ENCODE results near the gene OR1F1. TPM values are rescaled to one million over a fixed set of nuclear protein-coding genes. Genes with fewer than 3 reads are reported as not detected.

Gene OR1F1
- total and polyA plus RNA-seq, 8 donors = not detected

DNA sequence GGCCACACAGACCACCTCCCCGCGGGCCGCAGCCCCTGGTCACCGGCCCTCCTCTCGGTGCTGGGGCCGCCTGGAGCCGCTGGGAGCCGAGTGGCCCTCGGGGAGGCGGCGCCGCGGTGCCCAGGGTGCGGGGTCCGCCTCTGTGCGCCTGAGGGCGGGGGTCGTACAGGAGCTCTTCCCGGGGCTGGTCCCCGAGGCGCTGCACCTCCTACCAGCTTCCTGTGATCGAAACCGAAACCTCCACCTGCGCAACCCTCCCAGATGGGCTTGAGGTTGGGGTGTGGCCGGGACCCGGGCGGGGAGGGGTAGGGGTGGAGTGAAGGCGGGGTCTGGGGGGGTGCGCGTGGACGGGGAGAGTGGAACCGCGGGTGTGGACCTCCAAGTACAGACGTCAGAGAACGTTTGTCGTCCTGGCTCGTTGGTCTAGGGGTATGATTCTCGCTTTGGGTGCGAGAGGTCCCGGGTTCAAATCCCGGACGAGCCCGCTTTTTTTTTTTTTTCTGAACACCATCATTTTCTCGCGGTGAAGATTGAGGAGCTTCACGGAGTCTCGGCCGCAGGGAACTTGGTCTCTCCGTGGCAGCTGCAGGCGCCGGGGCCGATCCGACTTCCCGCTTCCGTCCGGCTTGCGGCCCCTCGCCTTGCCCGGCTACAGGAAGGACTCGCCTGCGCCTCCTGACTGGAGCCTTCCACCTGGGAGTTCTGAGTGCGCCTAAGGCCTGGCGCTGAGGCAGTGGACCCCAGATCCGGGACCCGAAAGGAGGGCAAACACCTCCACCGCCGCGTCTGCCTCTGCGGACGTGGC lies 29.3 kb upstream of the OR1F1 start:
- Histone ChIP-seq H3K27me3 (peaks cover 0 to 20% (median 0%) of the 10 kb centered on the region in 3 donors), H3K4me3 (peak overlapping the region; percentile 74 to 90 (median 78)), H3K4me1 (peaks cover 6 to 28% (median 18%) of the 10 kb centered on the region in 4 donors), H3K27ac (peak overlapping the region; percentile 86 to 96 (median 88)), H3K9me3 (no peaks in the 10 kb centered on the region), H3K36me3 (no peaks in the 10 kb centered on the region)
- intact Hi-C loops (cut with DNase I; ENCODE audit: low total_unique reads) = no loop called here
- DNase-seq = peak; percentile 90 to 94
- WGBS, 5 donors = 2 to 4% (median 3%) methylated on average over 52 to 70 of the region's 70 CpGs
- TF ChIP-seq EP300 (IDR thresholded peaks at IDR 0.05) (no peak), POLR2AphosphoS5 (IDR thresholded peaks at IDR 0.05) (peak in 2 of 3 donors; percentile 51 to 65)

GRCh38 chr16:3161235-3162018 lies 26.6 kb upstream of the OR1F1 start:
- H3K27ac ChIP-seq = no peak overlapping the region
- no peak for DNase-seq
- peaks cover 9 to 34% (median 22%) of the 10 kb centered on the region in 4 donors for H3K4me1 ChIP-seq
- no peak overlapping the region for H3K4me3 ChIP-seq
- intact Hi-C loops (cut with DNase I; ENCODE audit: low total_unique reads) = no loop called here
- TF ChIP-seq EP300 (IDR thresholded peaks at IDR 0.05) (no peak), POLR2A (IDR thresholded peaks at IDR 0.05) (no peak), POLR2AphosphoS5 (IDR thresholded peaks at IDR 0.05) (no peak)
- TF ChIP-seq, protein P1, sequence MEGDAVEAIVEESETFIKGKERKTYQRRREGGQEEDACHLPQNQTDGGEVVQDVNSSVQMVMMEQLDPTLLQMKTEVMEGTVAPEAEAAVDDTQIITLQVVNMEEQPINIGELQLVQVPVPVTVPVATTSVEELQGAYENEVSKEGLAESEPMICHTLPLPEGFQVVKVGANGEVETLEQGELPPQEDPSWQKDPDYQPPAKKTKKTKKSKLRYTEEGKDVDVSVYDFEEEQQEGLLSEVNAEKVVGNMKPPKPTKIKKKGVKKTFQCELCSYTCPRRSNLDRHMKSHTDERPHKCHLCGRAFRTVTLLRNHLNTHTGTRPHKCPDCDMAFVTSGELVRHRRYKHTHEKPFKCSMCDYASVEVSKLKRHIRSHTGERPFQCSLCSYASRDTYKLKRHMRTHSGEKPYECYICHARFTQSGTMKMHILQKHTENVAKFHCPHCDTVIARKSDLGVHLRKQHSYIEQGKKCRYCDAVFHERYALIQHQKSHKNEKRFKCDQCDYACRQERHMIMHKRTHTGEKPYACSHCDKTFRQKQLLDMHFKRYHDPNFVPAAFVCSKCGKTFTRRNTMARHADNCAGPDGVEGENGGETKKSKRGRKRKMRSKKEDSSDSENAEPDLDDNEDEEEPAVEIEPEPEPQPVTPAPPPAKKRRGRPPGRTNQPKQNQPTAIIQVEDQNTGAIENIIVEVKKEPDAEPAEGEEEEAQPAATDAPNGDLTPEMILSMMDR (IDR thresholded peaks at IDR 0.05) = no peak
- peaks cover 0 to 29% (median 0%) of the 10 kb centered on the region in 3 donors for H3K27me3 ChIP-seq
- no peaks in the 10 kb centered on the region for H3K36me3 ChIP-seq
- no peaks in the 10 kb centered on the region for H3K9me3 ChIP-seq
- WGBS, 5 donors = 75 to 79% (median 78%) methylated on average over 25 to 36 of the region's 36 CpGs

DNA sequence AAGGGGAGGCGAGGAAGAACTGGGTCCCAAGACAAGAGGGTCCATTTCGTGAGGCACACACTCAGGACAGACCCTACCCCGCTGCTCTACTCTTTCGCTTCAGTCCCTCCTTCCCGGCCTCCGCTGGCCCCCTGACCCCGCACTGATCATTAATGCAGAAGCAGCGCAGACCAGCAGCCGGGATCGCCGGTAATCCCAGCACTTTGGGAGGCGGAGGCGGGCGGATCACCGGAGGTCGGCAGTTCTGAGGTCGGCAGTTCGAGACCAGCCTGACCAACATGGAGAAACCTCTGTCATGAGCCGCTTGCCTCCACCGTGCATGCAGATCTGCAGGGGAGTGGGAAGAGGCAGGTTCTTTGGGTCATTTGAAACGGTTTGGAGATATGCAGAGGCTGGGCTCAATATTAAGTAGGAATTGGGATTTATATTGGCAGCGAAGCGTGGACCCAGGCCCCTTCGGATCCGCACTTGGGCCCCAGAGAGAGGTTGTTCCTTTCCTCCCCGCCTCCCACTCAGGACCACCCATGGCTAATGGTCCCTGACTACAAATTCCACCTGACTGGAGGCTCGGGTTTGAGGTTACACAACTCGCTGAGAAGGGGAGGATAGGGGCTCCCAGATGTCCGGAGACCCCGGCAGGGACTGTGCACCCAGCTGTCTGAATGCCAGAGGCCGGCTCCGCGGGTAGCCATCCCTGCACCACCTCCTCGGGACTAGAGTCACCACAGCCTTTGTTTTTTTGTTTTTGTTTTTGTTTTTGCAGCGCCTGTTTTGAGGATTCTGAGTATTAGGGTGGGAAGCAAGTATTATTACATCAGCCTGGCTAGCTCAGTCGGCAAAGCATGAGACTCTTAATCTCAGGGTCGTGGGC lies 23.6 kb upstream of the OR1F1 start:
- H3K27ac ChIP-seq = no peak overlapping the region
- no peaks in the 10 kb centered on the region for H3K9me3 ChIP-seq
- WGBS, 5 donors = 85 to 87% (median 86%) methylated on average over 37 of the region's 37 CpGs
- peaks cover 0 to 46% (median 14%) of the 10 kb centered on the region in 3 donors for H3K27me3 ChIP-seq
- H3K4me3 ChIP-seq = no peak overlapping the region
- TF ChIP-seq EP300 (IDR thresholded peaks at IDR 0.05) (no peak), POLR2A (IDR thresholded peaks at IDR 0.05) (no peak), POLR2AphosphoS5 (IDR thresholded peaks at IDR 0.05) (no peak)
- TF ChIP-seq, protein P1 (IDR thresholded peaks at IDR 0.05) = no peak
- intact Hi-C loops (cut with DNase I; ENCODE audit: low total_unique reads) = no loop called here
- peaks cover 0 to 17% (median 10%) of the 10 kb centered on the region in 4 donors for H3K4me1 ChIP-seq
- no peaks in the 10 kb centered on the region for H3K36me3 ChIP-seq
- no peak for DNase-seq

DNA sequence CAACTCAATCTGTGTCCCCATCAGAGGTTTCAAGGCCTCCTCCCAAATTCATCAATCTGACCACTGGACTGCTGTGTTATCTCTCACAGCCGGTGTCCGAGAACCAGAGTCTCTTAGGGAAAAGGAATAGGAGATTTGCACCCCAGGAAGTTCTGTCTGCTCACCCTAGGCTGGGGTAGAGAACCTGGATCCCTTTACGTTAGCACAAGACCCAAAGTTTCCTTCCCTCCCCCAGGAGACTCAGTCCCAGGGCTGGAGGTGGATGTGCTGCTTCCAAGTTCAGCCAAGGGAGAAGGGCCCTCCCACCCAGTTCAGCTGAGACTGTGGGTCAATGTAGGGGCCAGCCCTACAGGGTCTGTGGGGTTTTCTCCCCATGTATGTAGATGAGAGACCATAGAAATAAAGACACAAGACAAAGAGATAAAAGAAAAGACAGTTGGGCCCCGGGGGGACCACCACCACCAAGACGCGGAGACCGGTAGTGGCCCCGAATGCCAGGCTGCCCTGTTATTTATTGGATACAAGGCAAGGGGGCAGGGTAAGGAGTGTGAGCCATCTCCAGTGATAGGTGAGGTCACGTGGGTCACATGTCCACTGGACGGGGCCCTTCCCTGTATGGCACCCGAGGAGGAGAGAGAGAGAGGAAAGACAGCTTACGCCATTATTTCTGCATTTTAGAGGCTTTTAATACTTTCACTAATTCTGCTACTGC lies 22.7 kb upstream of the OR1F1 start:
- DNase-seq = no peak
- intact Hi-C loops (cut with DNase I; ENCODE audit: low total_unique reads) = no loop called here
- WGBS, 5 donors = 85 to 94% (median 89%) methylated on average over 11 to 12 of the region's 12 CpGs
- peaks cover 0 to 49% (median 23%) of the 10 kb centered on the region in 3 donors for H3K27me3 ChIP-seq
- no peaks in the 10 kb centered on the region for H3K36me3 ChIP-seq
- peaks cover 2 to 11% (median 7%) of the 10 kb centered on the region in 4 donors for H3K4me1 ChIP-seq
- H3K27ac ChIP-seq = peak overlapping the region in 2 of 5 donors; percentile 18 to 32
- no peaks in the 10 kb centered on the region for H3K9me3 ChIP-seq
- H3K4me3 ChIP-seq = peak overlapping the region in 2 of 4 donors; percentile 15 to 19
- TF ChIP-seq, protein P1 (IDR thresholded peaks at IDR 0.05) = no peak
- TF ChIP-seq POLR2A (IDR thresholded peaks at IDR 0.05) = no peak
- TF ChIP-seq POLR2AphosphoS5 (IDR thresholded peaks at IDR 0.05) = no peak
- no peak for TF ChIP-seq EP300 (IDR thresholded peaks at IDR 0.05)

Measured in stomach (tissue), 9 donors.